DMS53 (cell line): ENCODE data around the gene ZNF775.
A peak's percentile ranks its signal among the peaks of the same experiment; 100 is the strongest.

ENCODE experiments used
- DNase-seq: peaks from one replicate; lab custom pipeline; 2025; lab: John Stamatoyannopoulos, UW

The ZNF775 gene

DNA sequence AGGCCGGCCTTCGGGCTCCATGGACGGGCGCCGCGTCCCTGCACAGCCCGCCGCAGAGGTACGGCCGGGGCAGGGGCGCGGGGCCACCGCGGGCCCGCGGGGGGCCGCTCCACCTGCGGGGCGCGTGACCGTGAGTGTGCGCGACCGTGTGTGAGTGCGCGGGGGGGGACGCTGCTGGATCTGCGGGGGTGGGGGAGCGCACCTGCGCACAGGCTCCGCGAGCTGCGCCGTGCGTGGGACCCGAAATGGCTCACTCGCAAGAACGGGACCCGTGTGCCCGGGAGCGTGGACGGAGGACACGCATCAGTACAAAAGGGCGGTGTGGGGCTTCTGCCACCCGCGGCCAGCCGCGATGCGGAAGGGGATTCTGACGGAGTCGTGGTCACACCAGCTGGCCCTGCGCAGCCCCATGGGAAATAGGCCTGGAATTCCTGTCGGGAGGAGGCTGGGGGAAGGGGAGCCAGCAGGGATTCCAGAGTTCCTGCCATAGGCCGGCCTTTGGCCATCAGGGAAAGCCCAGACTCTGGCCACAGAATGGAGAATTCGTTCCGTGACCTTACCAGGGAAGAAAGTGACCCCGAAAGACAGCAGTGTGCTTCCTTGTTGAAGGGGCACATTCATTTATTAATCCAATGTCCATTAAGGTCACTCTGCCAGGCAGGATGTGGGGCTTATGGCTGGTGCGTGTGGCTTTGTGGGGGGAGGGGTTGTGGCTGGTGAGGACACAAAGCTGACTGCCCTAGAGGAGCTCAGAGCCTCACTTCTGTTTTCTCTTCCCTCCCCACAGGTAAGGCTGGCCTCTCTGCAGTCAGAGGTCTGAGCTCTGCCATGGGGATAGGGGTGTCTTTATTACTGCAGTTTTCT, 10.0 kb upstream of the ZNF775 start:
- DNase-seq, result peak; percentile 87

DNA sequence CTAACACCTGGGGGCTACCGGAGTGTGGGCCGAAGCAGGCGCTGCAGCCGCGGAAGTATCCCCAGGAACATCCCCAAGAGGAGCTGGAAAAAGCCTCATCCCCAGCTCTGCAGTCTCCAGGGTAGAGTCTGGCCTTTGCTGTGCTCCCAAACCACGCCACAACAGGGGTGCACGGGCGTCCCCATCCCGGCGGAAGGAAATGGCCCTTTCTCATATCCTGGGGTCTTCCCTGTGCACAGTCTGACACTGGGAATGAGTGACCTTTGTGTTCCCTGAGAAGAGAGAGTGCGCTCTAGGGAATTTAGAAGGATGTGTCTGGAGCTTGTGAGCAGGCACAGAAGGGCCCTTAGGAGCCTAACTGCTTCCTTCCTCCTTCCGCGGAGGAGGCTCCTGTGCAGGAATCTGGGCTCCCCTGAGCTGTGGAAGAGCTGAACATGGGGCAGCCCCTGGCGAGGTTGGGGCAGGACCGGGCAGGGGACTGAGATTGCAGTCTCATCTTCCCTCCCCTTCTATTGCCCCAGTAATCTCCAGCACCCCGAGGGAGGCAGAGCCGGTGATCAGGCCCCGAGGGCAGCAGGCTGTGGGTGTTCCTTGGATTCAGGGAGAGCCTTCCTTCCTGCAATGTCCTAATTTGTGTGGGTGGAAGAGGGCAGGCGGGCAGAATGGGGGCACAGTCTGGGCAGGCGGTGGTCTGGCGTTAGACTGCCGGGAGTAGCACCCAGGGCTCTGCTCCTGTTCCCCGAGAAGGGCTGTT, 9.2 kb upstream of the ZNF775 start:
- DNase-seq, result peak; percentile 51

DNA sequence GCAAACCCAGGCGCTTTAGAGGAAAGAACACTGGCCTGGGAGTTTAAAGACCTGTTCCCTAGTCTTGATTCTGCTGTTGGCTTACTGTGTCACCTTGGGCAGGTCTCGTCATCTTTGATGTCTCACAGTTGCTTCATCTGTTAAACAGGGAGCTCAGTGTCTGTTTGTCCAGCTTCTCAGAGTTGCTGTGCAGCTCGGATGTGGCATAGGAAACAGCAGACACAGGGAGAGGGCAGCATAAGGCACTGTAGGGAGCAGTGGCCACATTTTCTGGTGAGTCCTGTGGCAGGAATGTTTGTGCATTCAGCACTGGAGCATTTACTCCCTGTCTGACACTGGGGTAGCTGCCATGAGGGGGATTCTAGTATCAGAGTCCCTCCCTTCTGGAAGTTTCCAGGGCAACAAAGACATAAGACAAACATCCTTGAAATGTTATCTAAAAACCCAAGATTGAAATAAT, 8.5 kb upstream of the ZNF775 start:
- no peak for DNase-seq

DNA sequence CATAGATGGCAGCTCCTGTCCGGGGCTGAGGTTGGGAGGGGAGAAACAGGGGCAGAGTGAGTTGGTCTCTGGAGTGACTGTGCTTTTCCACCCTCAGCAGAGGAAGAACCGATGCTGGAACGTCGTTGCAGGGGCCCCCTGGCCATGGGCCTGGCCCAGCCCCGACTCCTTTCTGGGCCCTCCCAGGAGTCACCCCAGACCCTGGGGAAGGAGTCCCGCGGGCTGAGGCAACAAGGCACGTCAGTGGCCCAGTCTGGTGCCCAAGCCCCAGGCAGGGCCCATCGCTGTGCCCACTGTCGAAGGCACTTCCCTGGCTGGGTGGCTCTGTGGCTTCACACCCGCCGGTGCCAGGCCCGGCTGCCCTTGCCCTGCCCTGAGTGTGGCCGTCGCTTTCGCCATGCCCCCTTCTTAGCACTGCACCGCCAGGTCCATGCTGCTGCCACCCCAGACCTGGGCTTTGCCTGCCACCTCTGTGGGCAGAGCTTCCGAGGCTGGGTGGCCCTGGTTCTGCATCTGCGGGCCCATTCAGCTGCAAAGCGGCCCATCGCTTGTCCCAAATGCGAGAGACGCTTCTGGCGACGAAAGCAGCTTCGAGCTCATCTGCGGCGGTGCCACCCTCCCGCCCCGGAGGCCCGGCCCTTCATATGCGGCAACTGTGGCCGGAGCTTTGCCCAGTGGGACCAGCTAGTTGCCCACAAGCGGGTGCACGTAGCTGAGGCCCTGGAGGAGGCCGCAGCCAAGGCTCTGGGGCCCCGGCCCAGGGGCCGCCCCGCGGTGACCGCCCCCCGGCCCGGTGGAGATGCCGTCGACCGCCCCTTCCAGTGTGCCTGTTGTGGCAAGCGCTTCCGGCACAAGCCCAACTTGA, 7.8 kb upstream of the ZNF775 start:
- DNase-seq, result no peak

DNA sequence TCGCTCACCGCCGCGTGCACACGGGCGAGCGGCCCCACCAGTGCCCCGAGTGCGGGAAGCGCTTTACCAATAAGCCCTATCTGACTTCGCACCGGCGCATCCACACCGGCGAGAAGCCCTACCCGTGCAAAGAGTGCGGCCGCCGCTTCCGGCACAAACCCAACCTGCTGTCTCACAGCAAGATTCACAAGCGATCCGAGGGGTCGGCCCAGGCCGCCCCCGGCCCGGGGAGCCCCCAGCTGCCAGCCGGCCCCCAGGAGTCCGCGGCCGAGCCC, 7.2 kb upstream of the ZNF775 start:
- no peak for DNase-seq

DNA sequence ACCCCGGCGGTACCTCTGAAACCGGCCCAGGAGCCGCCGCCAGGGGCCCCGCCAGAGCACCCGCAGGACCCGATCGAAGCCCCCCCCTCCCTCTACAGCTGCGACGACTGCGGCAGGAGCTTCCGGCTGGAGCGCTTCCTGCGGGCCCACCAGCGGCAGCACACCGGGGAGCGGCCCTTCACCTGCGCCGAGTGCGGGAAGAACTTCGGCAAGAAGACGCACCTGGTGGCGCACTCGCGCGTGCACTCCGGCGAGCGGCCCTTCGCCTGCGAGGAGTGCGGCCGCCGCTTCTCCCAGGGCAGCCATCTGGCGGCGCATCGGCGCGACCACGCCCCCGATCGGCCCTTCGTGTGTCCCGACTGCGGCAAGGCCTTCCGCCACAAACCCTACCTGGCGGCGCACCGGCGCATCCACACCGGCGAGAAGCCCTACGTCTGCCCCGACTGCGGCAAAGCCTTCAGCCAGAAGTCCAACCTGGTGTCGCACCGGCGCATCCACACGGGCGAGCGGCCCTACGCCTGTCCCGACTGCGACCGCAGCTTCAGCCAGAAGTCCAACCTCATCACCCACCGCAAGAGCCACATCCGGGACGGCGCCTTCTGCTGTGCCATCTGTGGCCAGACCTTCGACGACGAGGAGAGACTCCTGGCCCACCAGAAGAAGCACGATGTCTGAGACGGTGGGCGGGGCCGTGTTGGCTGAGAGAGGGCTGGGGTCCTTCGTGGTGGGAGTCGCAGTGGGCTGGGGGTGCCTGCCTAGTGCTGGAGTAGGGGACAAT, 6.7 kb upstream of the ZNF775 start:
- no peak for DNase-seq

DNA sequence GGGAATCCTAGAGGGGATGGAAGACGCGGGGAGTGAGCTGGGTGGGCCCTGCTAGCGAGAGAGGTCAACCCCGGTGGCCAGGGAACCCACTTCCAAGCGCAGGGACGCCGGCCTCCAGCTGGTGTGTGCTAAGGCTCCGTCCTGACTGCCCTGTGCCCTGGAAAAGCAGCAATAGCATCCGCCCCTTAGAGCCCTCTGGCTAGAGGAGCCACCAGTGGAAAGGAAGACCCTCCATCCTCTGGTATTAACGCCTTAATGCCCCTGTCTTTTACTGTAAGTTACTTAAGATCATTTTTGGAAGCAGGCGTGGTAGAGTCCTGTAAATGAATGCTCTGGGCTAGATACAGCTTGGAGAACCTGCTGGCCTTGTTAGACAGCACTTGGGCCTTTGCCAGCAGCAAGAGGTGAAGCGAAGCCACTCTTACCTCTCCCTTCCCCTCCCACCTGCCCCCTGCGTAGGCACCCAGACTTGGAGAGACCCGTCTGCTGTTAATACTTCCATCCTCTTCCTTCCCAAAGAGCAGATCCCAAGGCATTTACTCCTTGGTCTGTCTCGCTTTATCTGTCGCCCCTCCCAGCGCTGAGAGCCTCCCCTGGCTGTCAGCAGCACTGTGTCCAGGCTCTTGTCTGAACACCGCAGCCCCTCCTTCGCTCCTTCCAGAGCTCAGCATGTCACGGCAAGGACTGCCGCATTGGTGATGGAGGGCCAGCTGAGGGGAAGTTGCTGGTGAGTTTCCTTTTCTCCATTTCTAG, 5.9 kb upstream of the ZNF775 start:
- DNase-seq, result peak; percentile 44

DNA sequence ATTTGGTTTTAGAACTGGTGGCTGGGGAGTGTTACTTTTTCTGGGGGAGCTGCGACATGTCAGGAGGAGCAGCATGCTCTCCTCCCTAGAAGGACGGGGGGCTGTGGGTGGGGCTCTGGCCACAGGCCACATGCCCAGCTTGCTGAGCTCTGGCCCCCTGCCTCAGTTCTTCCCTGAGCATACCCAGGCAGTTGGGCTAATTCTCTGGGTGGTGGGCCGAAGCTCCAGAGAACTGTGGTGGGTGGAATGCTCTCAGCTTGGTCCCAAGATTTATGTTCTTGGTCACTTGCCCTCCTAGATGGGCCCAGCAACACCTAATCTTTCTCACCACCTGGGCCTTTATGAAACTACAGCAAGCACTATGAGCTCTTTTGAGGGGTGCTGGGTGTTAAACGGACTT, 5.1 kb upstream of the ZNF775 start:
- no peak for DNase-seq

DNA sequence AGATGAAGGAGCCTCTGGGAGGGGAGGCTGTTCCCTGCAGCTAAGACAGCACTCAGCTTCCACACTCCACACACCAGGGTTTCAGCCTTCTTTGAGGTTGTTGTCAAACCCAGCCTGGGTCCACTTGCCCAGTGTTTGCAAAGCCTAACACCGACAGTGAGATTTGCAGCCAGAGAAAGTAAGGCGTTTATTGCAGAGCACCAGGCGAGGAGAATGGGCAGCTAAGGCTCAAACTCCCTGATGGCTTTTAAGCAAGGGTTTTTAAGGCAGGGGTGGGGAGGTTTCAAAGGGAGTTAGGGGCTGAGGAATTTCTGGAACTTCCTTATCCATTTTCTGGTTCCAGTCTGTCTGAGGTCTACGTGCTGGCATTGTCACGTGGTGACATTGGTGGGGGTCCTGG, 4.7 kb upstream of the ZNF775 start:
- peak; percentile 32 for DNase-seq

DNA sequence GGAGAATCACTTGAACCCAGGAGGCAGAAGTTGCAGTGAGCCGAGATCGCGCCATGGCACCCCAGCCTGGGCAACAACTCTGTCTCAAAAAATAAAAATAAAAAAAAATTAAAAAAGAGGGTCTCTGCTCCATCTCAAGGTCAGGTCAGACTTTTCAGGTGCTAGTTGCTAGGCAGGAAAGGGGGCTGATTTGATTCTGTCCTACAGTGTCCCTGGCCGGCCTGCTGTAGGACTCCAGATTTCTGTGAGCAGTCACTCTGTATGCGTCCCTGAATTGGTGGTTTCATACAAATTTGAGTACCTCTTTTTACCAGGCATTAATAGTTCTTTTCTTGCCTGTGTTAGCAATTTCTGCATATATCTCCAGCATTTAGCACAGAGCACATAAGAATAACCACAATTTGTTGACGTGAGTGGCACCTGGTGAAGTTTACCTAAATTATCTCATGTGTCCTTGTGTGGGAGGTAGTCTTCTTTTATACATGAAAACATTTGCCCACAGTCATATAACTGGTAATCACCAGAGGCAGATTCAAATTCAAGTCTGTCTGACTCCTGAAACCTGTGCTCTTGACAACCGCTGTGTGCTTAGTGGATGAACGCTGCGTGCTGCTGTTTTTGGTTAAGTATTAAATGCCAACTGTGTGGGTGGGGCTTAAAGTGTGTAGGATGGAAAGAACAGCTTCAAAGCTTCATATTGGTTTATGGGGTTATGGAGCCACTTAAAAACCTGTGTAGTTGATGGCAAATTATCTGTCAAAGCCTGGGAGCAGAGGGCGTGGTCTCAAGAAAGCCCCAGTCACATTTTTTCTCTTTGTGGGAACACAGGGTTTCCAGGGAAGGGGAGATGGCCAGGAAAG, 3.2 kb upstream of the ZNF775 start:
- peak; percentile 71 for DNase-seq

DNA sequence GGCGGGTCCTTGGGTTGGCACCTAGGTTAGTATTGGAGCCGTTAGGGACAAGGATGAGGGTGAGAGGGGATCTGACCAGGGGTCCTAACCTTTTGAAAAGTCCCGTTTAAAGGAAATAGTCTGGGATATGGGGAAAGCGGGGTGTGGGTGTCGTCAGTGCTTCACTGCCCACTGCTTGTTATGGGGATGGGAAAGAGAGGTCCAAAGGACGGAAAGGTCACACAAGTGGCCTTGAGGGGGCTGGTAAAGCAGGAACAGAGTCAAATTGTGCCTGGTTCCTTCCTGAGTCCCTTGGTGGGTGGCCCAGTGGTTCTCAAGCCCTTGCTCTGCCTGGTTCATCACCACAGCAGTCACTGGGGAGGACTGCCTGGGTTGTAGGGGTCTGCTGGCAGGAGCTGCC, 2.6 kb upstream of the ZNF775 start:
- DNase-seq, result no peak

DNA sequence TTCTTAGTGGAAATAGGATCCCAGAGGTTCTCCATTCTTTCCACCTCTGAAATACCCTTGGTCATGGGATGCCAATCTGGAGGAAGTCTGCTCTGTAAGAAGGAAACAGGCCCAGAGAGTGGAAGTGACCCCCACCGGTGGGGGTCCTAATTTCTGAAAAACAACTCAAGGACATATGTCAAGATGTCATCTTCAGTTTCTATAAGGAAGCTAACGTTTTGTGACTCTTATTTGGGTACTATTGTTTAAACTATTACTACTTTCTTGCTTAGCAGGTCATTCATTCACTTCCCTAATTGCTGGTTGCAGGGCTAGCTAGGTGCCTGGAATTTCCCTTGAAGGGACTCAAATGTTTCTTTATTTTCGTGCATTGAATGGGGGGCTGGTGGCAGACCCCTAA, 1.9 kb upstream of the ZNF775 start:
- no peak for DNase-seq

DNA sequence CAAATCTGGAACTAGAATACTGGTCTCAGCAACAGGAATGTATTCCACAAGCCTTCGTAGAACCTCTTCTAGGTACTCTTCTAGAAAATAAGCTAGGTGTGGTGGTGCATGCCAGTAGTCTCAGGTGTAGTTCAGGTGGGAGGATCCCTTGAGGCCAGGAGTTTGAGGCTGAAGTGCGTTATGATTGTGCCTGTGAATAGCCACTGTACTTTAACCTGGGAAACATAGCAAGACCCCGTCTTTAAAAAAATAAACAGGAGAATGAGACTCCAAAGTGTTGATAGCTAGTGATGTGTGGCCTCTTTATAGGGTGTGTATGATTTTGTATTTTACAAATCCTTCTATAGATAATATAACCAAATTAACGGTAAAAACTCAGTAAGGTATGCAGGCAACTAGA, 1.5 kb upstream of the ZNF775 start:
- peak; percentile 77 for DNase-seq

DNA sequence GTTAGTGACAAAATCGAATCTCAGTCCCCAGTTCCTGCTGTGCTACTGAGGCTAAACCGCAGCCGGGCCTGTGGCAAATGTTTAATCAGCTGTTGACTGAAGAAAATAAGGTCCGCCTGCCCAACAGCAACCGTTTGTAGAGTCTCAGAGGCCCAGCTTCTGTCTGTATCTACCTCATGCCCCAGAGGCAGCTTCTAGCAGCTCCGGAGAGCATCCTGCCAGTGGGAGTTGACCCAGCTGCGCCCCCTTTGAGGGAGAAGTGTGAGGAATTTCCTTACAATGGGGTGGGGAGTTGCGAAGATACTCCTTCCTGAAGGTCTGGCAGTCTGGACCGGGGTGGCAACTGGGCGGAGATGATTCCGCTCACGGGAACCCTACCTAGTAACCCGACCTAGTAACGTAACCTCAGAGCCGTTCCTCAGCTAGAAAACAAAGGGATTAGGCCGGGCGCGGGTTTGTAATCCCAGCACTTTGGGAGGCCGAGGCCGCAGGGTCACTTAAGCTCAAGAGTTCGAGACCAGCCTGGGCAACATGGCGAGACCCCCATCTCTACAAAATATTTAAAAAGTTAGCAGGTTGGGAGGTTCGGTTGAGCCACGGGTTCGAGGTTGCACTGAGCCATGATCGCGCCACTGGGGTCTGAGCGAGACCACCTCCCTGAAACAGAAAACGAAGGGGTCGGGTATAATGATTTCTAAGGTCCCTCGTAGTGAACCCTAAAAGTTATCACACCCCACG, 846 bp upstream of the ZNF775 start:
- DNase-seq, result peak; percentile 97

DNA sequence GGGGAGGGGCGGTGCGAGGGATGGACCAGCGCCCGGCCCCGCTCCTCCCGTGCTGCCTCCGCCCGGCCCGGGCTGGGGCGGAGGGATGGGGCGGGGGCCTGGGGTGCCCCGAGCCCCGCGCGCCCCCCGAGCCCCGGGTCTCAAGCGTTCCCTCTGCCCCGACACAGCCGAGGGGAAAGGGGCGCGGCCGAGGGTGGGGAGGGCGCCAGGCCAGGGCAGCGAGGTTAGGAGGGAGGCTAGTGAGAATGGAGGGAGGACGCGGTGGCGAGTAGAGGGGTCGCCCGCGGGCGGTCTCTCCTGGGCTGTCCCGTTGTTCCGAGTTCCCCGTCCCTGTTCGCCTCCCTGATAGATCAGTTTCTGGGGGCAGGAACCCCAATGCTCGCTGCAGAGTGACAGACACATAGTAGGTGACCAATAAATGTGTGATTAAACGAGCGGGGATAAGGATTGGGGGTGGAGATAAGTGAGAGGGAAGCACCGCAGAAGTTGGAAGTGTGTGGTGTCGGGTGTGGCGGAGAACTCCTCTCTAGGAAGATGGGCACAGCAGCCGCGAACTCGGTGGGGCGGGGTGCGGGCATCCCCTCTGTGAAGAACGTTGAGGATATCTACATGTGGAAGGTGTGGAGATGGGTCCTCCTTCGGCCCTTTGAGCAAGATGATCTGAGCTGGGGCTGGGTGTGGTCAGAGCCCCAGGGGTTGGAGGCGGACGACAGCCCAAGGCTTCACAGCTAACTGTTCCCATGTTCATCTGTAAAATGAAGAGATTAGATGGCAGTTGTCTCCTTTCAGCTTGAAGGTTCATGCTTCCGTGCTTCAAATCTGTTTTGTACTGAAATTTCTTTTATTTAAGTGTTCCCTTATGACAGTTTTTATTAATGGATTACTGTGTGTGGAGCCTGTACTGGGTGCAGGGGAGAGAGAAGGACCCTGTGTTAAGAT, 580 bp downstream of the ZNF775 start:
- peak; percentile 62 for DNase-seq

DNA sequence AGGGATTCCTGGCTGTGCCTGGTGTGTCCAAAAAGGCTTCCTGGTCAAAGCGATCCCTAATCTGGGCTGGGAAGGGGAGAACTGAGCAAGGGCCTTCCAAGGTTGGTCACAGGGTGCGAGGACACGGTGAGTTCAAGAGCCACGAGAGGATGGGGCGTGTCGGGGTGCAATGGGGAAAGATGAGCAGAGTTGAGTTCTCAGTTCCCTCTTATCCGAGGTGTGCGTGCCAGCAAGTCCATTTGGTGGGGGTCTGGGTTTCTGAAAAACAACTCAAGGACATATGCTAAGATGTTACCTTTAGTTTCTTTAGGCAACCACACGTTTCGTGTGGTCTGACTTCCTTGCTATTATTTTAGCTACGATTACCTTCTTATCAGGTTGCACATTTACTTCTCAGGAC, 1.3 kb downstream of the ZNF775 start:
- no peak for DNase-seq

DNA sequence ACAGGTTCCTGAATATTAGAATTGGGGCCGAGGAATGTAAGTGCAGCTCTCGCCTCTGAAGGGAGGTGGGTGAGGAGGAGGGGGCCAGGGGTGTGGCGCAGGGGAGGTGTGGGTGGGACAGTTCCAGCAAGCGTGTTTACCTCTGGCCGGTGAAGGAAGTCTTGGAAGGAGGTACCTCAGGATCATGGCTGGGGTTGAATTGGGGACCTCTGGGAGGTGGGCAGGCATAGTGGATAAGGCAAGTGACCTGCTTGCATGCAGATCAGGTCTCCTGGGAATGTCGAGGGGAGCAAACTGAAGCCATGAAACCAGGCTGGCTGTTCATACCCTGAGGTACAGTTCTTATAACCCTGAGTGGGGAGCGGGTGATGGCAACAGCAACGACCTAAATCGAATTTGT, 2.0 kb downstream of the ZNF775 start:
- no peak for DNase-seq

DNA sequence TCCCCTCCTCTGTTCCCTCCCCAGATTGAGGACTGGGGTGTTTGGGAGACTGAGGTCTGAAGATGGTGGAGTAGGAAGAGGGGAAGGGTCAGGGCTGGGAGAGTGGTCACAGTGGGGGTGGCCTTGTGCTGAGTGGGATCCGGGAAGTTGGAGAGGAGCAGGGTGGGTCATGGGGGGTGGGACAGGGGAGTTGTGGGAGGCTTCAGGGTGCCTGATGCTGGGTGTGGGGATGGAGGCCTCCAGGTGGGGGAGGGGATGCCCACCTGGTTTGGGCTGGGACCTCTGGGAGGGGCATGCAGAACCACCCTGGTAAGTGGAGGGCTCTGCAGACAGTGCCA, 2.6 kb downstream of the ZNF775 start:
- DNase-seq, result no peak
